ENCODE data around the gene PAIP2B.
"Not testable (repeated sequence)": the region's sequence is repeated elsewhere in the genome, so short reads cannot be mapped to it uniquely, and the experiment has no call there.

The PAIP2B gene

GRCh38 chr2:71215447-71215846 lies 11.5 kb downstream of the PAIP2B start:
- no peak for DNase-seq

- DNase-seq, result no peak
Measured at GRCh38 chr2:71212336-71212735, 14.6 kb downstream of the PAIP2B start.

GRCh38 chr2:71210292-71210691 lies 16.6 kb downstream of the PAIP2B start:
- DNase-seq, result no peak

DNA sequence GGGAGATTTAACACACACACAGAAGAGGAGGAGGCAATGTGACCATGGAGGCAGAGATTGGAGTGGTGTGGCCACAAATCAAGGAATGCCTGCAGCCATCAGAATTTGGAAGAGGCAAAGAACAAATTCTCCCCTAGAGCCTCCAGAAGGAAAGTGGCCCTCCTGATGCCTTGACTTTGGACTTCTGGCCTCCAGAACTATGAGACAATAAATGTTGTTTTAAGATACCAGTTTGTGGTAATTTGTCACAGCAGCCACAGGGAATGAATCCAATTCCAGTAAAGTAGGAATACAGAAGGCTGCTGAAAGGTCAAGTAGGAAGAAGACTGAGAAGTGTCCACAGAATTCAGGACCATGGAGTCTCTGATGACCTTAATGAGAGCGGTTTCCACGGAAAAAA lies 18.1 kb downstream of the PAIP2B start:
- no peak for DNase-seq

- no peak for DNase-seq
Measured at GRCh38 chr2:71207601-71208000, 19.3 kb downstream of the PAIP2B start.

DNA sequence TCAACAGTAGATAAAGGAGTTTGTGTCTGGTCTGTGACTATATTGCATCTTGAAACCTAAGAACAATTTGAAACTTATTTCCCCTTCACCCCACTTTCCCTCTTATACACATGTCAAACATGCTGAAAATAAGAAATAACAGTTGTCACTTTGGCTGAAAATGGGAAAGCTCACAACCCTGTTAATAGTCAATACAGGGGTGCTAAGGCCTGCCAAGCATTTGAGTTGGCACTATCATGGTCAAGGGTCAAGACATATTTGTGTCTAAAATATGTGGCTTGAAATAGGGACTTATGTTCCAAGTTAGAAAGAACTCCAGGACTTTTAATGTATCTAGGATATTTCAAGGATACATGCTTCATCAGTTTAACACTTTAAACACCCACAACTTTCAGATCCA lies 20.6 kb downstream of the PAIP2B start:
- no peak for DNase-seq

GRCh38 chr2:71191570-71191943 lies 35.3 kb downstream of the PAIP2B start:
- no peak for DNase-seq

DNA sequence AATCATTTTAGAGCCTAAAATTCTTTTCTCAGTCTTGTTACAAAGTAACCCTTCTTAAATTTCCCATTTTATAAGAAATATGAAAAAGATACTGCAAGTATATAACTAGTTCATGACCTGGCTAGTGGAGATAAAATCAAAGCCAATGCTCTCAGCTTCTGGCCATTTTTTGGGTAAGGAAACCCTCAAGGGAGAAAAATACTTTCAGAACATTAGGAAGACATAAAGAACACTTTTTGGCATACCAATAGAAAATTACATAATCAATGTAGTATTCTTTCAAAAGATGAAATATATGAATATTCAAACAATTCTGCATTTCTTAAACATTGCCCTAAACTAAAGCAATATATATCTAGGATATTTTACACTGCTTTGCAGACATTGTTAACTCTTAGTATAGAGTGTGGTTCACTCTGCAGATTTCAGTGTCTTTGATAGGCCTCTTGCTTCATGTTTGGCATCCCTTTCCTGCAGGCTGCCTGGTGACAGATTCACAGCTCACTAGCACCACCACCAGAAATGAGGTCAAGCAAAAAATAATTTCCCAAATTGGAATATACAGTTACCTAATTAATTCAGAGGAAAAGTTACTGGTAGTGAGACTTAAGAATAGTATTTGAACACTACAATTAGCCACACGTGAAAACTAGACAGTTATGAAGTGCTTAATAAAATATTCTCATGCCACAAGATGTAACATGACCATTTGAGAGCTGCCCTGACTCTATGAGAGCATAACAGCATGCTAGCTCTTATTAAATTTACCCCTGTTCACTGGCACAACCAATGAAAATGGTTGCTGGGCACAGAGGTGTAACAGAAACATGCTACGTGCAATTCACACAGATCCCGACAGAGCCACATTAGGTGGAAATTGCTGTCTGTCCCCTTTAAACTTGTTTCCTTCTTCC lies 36.0 kb downstream of the PAIP2B start:
- no peak for DNase-seq

DNA sequence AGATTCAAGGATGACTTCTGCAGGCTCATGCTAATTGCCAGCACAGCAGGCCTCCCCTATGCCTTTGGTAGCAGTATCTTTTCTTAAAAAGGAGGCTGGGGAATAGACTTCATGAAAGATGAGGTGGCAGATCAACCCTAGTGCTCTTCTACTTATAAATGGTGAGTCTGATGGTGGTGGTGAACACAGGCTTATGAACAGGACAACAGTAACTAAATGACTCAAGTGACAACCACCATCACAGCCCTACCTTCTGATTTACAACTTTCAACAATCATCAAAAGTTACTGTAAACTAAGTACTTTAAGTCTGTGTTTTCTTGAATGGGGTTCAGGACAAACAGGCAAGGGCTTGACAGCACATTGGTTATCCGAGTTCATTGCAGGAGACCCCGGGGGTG lies 39.3 kb downstream of the PAIP2B start:
- no peak for DNase-seq

- DNase-seq, result no peak
Measured at GRCh38 chr2:71186973-71187372, 39.9 kb downstream of the PAIP2B start.

DNA sequence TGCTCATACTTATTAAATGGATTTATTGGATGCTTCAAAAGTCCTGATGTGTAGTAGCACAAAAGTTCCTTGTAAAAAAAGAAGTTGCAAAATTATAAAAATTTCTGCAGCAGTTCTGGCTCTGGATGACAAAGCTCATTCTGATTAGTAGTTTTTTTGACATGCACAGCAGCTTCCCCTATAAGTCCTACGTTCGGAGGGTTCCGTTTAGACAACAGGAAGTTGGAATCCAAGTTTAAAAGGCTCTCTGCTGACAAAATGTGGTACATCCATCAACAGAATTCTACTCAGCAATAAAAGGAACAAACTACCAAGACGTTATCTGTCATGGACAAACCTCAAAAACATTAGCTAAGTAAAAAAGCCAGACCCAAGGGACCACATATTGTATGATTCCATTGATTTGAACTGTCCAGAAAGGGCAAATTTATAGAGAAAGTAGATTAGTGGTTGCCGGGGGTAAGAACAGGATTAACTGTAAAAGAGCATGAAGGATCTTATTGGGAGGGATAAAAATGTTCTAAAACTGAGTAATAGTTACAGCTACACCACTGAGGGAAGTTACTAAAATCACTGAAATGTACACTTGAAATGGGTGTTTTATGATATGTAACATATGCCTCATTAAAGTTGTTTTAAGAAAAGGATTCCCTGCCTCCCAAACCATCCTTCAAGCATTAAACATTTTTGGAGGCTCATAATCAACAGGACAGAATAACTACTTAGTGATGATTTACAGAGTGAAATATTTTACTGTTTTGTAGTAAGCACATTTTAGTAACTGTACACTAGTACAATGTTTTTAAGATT lies 43.4 kb downstream of the PAIP2B start:
- not testable (repeated sequence) for DNase-seq

GRCh38 chr2:71181316-71181715 lies 45.6 kb downstream of the PAIP2B start:
- no peak for DNase-seq

DNA sequence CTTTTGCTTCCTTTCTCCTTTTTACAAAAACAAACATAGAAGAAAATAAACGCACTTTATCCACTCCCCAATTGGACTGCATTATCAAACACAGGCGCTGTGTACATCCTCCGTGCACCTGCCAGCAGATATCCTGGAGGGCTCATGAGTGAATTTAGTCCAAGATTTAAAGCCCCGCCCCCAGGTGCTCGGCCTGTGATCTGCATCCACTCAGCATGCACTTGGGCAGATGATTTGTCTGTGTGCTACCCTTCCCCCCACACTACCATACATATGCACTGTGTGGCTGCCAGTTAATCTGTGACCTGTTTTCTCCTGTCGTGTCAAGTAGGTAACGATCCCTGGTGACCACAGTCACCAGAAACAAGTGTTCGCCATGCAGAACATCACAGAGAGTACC lies 48.1 kb downstream of the PAIP2B start:
- not testable (repeated sequence) for DNase-seq

GRCh38 chr2:71174207-71174606 lies 52.7 kb downstream of the PAIP2B start:
- DNase-seq, result no peak

DNA sequence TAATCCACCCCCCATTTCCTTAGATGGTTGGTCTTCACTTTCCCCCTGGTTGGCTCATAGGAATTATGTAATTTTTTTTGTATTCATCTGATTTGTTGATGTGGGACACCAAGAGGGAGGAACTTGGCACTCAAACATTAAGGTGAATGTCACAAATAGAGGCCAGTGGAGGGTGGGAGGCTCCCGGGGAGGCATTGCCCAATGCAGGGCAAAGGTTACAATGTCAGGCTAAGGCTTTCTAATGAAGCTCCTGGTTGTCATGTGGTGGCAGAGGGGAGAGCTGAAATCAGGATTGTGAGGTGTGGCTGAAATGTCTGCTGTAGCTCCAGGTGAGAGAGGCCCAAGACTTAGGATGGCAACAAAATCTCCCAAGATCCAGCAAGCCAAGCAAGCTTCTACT lies 53.8 kb downstream of the PAIP2B start:
- no peak for DNase-seq

- no peak for DNase-seq
Measured at GRCh38 chr2:71166812-71167211, 60.1 kb downstream of the PAIP2B start.

DNA sequence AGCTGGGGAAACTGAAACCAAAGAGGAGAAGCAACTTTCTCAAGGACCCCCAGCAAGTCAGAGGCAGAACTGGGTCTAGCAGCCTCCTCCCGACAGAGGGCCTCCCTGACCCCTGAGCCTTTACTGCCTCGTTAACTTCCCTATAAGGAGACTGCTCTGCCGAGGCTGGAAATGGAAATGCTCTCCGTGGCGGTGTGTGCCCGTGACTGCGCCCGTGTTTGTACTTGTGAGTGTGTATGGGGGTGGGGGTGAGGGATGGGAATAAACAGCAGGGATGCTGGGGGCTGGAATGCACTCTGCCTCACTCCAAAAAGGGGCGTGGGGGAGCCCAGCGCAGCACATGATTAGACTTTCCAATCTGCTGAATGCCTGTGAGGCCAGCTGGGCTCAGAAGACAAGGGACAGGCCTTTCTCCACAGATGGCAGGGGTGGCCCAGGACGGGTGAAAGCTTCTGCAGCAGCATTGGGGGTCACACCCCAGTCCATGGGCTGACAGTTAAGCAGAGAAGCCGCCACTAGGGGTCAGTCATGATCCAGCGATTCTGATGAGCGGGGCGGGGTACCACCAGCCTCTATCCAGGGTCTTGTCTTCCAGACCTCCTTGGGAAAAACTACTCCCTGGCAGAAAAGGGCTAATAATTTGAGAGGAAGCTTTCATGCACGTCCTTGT lies 69.6 kb downstream of the PAIP2B start:
- DNase-seq, result no peak

GRCh38 chr2:71156573-71156972 lies 70.3 kb downstream of the PAIP2B start:
- DNase-seq, result no peak

- no peak for DNase-seq
Measured at GRCh38 chr2:71155846-71156245, 71.1 kb downstream of the PAIP2B start.

DNA sequence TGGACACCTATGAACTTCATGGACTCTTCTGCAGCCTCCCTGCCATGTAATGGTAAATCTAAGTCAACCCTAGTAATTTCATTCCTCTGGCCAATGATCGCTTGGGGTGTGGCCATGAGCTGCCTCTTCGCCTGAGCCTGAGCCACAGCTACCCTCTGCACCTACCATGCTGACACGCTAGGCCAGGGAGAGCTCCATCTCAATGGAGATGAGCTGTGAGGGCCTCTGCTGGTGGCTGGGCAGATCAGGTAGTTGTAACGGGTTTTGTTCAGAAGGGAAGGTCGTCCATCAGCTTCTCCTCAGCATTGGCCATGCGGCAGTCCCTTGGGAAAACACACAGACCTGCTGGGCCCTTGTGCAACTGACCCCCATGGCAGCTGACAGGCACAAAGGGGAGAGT lies 72.1 kb downstream of the PAIP2B start:
- DNase-seq, result no peak

- no peak for DNase-seq
Measured at GRCh38 chr2:71154279-71154678, 72.6 kb downstream of the PAIP2B start.

- no peak for DNase-seq
Measured at GRCh38 chr2:71153585-71154224, 73.2 kb downstream of the PAIP2B start.

- DNase-seq, result no peak
Measured at GRCh38 chr2:71151620-71152019, 75.3 kb downstream of the PAIP2B start.
